Stimulated activated CD8-positive, alpha-beta memory T cell treated with anti-CD3 and anti-CD28 coated beads, Interleukin-12 subunit alpha, Interleukin-12 subunit beta, amount 100 ng/mL, for 24 hours (primary cell): ENCODE results near the gene TC2N.
"Not testable (repeated sequence)": the region's sequence is repeated elsewhere in the genome, so short reads cannot be mapped to it uniquely, and the experiment has no call there.

Experiments
- DNase-seq: peaks from one replicate; pipeline ENCODE4 v3.0.0-alpha.2; 2020; ENCODE audit errors: extremely low read depth

The TC2N gene

GRCh38 chr14:91835197-91835919, 32.0 kb downstream of the TC2N start:
- DNase-seq: no peak

GRCh38 chr14:91834571-91834970, 32.8 kb downstream of the TC2N start:
- DNase-seq: no peak

DNA sequence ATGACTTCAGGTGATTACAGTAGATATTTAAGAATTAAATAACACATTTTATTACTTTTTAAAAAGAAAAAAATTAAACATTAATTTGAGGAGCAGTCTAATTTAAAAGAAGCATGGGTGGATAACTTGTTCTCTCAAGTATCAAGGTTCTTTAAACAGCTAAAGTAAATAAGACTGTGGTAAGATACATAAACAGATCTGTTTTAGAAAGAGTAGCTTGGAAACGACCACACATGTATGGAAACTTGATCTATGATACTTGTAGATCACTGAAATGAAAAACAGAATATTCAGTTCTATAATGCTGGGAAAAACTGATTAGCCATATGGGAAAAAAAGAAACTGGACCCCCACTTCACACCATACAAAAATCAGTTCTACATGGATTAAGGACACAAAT, 36.0 kb downstream of the TC2N start:
- DNase-seq: no peak

DNA sequence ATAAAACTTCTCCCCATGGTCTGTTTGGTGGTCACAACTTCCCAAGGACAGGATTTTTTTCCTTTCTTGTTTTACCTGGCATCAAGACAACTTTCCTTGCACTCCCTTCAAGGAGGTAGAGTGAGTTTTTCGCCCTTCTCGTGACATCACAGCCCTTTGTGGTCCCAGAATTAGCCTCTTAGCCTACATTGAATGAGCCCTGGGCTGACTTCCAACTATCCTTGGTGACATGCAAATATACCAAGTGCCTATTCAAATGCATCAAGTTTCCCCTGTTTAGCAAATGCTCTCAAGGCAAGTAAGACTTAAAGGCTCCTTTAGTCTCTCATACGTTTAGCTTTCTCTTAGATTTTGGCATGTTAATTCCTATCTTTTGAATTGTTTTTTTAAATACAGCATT, 36.6 kb downstream of the TC2N start:
- no peak for DNase-seq

DNA sequence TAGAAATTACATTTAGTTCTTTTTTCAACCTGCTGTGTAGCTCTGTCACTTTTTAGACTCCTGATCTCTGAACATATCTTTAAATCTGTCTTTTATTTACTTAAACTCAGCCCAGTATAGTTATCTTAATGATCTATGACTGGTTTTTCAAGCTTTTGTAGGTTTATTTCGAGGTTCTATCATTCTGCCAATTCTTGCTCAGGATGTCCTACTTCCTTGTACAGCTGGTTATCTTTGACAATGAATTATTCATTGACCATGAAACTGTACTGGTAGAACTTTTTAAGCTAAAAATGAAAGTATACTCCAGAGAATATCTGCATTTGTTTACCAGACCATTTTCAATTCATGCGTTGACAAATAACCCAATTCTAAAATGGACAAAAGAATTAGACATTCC, 37.8 kb downstream of the TC2N start:
- no peak for DNase-seq

GRCh38 chr14:91827746-91828145, 39.6 kb downstream of the TC2N start:
- DNase-seq: no peak

GRCh38 chr14:91817566-91818325, 49.6 kb downstream of the TC2N start:
- DNase-seq: no peak

DNA sequence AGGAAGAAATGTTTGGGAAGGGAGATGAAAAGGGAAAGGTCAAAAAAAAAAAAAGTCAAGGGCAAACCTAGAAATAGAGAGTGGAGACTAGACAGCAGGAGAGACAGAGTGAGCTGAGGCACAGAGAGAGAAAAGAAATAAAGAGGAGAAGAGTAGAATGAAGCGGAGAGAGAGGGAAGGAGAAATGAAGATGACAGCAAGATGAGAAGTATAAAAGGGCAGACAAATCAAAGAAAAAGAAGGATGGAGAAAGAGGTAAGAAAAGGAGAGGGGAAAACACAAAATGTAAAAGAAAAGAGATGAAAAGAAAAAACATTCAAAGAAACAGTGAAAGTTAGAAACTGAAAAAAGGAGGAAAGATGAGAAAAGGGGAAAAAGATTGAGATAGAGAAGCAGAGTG, 53.0 kb downstream of the TC2N start:
- no peak for DNase-seq

DNA sequence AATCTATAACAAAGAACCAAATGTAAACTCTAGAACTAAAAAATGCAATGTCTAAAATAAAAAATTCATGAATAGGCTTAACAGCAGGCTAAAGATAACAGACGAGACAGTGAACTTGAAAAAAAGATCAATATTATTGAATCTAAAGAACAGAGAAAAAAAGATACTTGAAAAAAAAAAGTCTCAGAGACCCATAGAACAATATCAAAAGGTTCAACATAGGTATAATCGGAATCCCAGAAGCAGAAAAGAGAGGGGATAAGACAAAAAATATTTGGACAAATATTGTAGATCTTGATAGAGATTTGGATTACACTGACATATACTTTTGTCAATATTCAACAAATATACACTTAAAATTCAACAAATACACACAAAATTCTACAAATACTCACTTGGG, 56.6 kb downstream of the TC2N start:
- no peak for DNase-seq

- no peak for DNase-seq
Observed at GRCh38 chr14:91806716-91807115, 60.6 kb downstream of the TC2N start.

DNA sequence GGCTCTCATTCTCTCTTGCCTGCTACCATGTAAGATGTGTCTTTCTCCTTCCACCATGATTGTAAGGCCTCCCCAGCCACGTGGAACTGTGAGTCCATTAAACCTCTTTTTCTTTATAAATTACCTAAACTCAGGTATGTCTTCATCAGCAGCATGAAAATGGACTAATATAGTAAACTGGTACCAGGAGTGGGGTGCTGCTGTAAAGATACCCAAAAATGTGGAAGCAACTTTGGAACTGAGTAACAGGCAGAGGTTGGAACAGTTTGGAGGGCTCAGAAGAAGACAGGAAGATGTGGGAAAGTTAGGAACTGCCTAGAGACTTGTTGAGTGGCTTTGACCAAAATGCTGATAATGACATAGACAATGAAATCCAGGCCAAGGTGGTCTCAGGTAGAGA, 61.2 kb downstream of the TC2N start:
- not testable (repeated sequence) for DNase-seq

DNA sequence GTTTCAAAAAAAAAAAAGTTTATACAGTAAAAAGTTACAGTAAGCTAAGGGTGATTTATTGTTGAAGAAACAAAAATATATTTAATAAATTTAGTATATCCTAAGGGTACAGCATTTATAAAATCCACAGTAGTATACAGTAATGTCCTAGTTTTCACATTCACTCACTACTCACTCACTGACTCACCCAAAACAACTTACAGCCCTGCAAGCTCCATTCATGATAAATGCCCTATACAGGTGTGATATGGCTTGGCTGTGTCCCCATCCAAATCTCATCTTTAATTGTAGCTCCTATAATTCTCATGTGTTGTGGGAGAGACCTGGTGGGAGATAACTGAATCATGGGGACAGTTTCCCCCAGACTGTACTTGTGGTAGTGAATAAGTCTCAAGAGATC, 61.7 kb downstream of the TC2N start:
- no peak for DNase-seq

- no peak for DNase-seq
Observed at GRCh38 chr14:91801358-91801757, 66.0 kb downstream of the TC2N start.

- DNase-seq: no peak
Observed at GRCh38 chr14:91796617-91797347, 70.6 kb downstream of the TC2N start.

DNA sequence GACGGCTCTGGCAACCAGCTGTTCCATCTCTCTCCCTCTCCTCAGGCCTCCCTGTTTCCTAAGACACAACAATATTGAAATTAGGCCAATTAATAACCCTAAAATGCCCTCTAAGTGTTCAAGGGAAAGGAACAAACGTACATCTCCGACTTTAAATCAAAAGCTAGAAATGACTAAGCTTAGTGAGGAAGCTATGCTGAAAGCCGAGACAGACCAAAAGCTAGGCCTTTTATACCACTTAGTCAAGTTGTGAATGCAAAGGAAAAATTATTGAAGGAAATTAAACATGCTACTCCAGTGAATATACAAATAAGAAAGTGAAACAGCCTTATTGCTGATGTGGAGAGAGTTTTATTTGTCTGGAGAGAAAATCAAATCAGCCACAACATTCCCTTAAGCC, 73.6 kb downstream of the TC2N start:
- DNase-seq: no peak

GRCh38 chr14:91786188-91786587, 81.1 kb downstream of the TC2N start:
- no peak for DNase-seq

DNA sequence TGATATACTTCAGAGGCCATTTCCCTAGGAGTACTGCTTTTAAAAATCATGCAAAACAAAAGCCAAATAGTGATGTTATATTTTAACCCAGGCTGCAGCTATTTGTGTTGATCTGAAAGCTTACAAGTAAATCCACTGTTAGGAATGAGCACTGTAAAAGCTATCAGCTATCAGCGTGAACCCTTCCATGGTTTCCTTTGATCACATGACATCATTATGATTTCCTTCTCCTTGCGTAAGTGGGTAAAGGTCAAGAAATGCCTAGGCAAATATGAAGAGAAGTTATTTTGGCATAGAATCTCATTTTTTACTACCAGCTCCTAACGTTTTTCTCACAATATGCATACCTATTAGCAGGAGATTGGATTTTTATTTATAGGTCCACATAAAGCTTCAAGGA, 86.9 kb downstream of the TC2N start:
- DNase-seq: no peak

GRCh38 chr14:91778217-91778616, 89.1 kb downstream of the TC2N start:
- no peak for DNase-seq

DNA sequence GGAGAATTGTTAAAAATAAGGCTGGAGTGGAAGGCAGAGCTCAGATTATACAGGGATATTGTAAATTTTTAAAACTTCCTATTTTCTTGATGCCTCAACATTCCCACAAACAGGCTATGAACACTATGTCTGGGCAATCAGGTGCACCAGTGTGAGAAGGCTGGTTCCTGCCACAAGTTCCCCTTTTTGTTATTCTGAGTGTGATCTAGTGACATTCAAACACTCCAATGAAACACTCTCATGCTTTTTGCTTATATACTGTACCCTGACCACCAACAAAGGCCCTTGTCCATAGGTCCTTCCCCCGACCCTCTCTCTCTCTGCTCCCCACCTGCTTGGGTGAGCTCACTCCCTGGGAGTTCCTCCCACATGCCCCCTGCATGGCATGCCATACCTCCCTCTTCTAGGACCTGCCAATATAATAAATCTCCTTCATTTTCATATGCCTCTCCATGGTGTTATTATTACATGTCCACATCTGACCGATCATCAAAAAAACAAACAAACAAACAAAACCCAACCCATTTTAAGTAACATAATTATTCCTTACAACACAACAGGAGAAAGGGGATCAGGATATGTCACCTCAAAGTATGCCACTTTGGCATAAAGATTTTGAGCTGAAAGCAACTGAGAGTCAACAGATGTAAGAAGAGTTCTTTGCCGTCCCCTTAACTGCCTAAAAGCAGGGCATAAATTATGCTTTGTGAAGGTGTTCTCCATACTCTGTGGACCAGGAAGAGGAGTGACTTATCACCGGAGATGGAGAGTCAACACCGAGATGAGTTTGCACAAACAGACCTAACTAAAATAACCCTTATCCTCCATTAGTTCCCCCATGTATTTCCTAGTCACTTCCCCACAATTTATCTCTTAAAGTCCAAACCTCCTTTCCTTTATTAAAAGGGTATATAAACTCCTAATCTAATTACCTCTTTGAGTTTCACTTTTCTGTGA, 92.9 kb downstream of the TC2N start:
- DNase-seq: no peak

DNA sequence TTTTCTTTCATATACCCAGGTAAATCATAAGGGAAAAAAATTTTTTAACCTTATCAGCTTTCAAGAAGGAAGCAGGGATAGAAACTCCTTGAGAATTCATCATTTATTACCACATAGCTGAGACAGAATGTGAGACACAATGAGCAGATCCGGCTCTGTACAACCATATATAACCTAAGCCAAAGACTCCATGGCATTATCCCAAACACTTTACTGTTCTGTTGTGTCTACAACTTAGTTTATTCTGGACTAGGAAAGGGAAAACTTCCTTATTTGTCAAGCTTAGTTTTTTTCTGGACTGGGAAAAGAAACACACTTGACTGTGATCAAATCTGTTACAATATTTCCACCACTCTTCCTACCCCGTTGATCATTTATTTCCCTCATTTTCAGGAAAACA, 97.2 kb downstream of the TC2N start:
- no peak for DNase-seq

GRCh38 chr14:91755570-91756295, 111.6 kb downstream of the TC2N start:
- no peak for DNase-seq
